GM18526 (cell line): ENCODE results near the gene GLI3.

Experiments used
- POLR2A ChIP-seq: IDR thresholded peaks from 3 replicates; pipeline ENCODE4 v1.6.1; 2011; ENCODE audit not compliant: insufficient read length; ENCODE audit errors: extremely low read depth

GLI3 gene

GRCh38 chr7:42133321-42133720 lies 103.7 kb downstream of the GLI3 start:
- TF ChIP-seq POLR2A = no peak

DNA sequence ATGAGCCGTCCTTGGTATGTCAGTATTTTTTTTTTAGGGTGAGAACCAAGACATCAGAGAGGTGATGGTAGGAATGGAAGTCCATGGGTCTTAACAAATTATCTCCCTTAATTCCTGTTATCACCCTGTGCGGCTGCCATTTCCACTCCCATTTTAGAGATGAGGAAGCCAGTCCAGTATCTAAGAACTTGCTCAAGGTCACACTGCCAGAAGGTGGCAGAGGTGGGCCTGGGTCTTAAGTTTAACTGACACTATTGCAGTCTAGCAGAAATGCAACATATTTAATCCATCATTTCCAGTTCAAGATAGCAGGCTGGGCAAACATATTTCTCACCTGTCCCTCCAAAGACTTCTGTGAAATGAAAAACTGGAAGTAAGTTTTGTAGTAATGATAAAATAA lies 108.3 kb downstream of the GLI3 start:
- TF ChIP-seq POLR2A = no peak

- TF ChIP-seq POLR2A = no peak
Measured at GRCh38 chr7:42127232-42127622, 109.8 kb downstream of the GLI3 start.

DNA sequence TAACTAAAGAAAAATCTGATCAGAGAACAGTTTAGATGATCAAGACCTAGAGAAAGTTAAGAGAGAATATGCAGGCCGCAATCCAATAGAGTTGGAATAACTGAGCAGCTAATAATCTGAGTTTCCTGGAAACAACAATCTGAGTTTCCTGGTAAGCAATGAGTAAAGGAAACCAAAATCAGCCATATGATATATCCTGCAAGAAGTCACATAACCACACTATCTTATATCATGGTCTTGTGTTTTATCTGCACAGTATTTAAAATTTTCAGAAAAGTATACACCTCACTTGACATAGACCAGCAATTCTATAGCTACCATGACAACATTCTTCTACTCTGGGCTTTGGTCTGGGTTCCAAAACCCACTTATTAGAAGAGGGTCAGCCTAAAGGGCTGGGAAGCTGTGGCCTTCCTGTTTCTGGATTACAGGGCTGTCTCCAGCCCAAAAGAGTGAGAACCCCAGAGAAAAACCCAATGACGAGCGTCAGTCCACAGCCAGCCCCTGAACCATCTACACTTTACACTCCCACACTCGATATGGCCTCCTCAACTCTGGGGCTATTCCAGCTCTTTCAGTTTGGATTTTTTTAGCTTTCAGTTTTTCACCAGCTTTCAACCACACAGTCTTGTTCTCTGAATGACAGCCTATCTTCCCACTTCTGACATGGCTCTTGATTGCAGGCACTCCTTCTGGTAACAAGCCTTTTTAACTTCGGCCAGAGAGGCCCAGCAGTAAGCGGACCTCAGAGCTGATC lies 110.4 kb downstream of the GLI3 start:
- TF ChIP-seq POLR2A = no peak

- no peak for TF ChIP-seq POLR2A
Measured at GRCh38 chr7:42125321-42125720, 111.7 kb downstream of the GLI3 start.

DNA sequence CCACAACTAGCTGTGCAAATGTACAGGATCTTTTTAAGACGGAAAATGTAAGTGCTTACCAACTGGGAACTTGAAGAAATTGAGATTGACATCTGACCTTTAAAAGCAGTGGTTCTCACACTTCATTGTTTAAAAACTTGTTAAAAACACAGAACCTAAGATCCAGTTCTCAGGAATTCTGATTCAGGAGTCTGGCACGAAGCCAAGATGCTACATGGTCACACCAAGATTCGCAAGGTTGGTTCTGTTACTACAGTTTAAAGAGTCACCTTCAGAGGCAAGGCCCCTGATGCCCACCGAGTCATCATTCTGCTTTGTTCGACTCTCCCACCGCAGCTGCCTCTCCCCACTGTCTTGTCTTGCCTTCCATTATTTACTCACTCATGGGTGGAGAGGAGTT lies 113.3 kb downstream of the GLI3 start:
- no peak for TF ChIP-seq POLR2A

DNA sequence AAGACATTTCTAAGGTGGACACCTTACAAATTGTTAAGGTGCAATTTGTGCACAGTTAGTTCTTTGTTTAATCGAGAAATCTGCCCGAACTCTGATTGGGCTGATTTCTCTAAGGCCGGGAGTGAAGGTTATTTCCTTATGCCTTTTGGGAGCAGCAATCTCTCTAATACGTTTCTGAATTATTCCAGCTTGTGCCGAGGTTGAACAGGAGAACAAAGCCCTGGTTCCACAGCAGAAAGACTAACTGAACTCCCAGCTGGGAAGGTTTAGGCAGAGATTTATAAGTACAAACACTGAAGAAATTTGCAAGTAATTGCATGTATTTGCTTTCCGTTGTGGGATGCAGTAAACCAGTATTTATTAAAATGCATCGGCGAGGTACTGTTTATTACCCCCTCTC lies 116.8 kb downstream of the GLI3 start:
- TF ChIP-seq POLR2A = no peak

DNA sequence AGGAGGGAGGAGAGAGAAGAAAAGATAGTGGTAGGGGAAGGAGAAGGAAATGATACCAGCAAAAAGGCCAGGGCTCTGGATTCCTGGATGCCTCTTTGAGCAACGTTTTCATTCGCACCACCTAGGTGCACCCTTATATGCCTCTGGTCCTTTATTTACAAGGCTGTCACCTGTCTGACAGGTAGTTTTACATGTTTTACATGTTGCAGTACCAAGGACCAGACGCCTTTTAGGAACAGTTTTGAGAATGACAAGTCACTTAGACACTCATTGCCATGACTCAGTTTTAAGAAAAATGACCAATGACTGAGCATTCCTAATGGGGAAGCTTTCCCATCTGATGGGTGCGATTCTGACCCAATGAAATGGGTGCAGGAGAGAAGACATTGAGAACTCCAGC lies 119.8 kb downstream of the GLI3 start:
- TF ChIP-seq POLR2A = no peak

- TF ChIP-seq POLR2A = no peak
Measured at GRCh38 chr7:42115795-42116194, 121.2 kb downstream of the GLI3 start.

- no peak for TF ChIP-seq POLR2A
Measured at GRCh38 chr7:42110333-42110732, 126.7 kb downstream of the GLI3 start.

- TF ChIP-seq POLR2A = no peak
Measured at GRCh38 chr7:42108803-42109528, 128.0 kb downstream of the GLI3 start.

- TF ChIP-seq POLR2A = no peak
Measured at GRCh38 chr7:42107484-42108240, 129.3 kb downstream of the GLI3 start.

DNA sequence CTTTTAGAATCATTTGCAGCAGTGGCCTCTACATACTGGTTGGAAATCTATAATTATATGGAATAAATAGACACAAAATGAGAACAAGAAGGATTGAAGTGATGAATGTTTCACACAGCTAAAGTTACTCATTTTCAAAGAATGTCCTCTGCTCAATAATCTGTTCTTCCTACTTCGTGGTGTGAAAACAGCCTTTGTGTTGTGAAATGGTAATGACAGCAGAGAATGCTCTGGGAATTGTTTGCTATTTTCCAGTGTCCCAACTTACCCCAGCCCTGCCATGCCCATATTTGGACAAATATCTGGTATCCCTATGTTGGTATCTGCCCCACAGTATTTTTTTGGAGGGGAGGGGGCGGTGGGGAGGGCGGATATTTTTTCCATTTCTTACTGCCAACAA lies 130.4 kb downstream of the GLI3 start:
- TF ChIP-seq POLR2A = no peak

- no peak for TF ChIP-seq POLR2A
Measured at GRCh38 chr7:42105554-42106358, 131.3 kb downstream of the GLI3 start.

DNA sequence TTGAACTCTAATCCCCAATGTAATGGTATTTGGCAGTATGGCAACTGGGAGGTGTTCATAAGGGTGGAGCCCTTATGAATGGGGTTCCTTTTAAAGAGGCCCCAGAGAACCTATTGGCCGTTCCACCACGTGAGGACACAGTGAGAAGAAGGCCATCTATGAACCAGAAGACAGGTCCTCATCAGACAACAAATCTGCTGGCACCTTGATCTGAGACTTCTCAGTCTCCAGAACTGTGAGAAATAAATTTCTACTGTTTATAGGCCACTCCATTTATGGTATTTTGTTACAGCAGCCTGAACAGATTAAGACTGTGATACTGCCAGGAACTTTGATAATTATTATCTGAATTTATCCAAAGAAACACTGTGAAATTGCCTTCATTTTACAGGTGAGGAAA lies 132.3 kb downstream of the GLI3 start:
- TF ChIP-seq POLR2A = no peak
